Liver (tissue), 3 donors: ENCODE data around the gene SLC30A1.

ENCODE experiments used
- GABPA ChIP-seq, 2 donors: IDR thresholded peaks in 1 of 2; conservative IDR thresholded peaks in 1 of 2; 2 replicates each; pipeline ENCODE4 v1.6.1; 2016; ENCODE audit warnings: antibody characterized with exemption in 2 of 2, mild to moderate bottlenecking in 1 of 2, moderate library complexity in 1 of 2
- SP1 ChIP-seq: IDR thresholded peaks from 2 replicates; pipeline ENCODE4 v1.6.1; 2018; ENCODE audit warnings: antibody characterized with exemption, mild to moderate bottlenecking
- TAF1 ChIP-seq: conservative IDR thresholded peaks from 2 replicates; pipeline ENCODE4 v1.6.1; 2016; ENCODE audit warnings: antibody characterized with exemption, mild to moderate bottlenecking
- TF ChIP-seq, protein P1 (sequence below): fragments of 150-350 bp; IDR thresholded peaks from 2 replicates; pipeline ENCODE4 v1.5.1; 2017; ENCODE audit warnings: improper control_type of control experiment, low read depth, low read length; ENCODE audit not compliant: missing input control
- TF ChIP-seq, protein P2 (sequence below): IDR thresholded peaks from 2 replicates; pipeline ENCODE4 v1.6.1; 2016; ENCODE audit warnings: antibody characterized with exemption
- TF ChIP-seq, protein P3 (sequence below): IDR thresholded peaks from 2 replicates; pipeline ENCODE4 v1.6.1; 2016; ENCODE audit warnings: antibody characterized with exemption
- donor health status: healthy.
- donor health status: healthy.

DNA sequence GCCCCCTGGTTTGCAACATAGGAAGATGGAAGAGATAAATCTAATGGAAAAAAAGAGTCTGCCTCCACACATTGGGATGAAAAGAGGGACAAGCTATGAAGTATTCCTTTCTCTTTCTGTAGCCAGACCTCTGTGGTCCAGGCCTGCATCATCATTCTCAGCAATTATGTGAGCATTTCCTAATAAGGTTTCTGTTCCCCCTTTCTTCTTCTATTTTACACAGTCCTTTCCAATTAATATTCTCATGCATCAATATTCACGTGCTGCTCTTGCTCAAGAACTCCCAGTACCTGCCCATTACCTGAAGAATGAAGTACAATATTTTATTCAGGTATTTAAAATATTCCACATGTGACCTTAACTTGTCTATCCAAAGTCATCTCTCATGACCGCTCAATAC, 8.2 kb upstream of the SLC30A1 start:
- TF ChIP-seq, protein P1, sequence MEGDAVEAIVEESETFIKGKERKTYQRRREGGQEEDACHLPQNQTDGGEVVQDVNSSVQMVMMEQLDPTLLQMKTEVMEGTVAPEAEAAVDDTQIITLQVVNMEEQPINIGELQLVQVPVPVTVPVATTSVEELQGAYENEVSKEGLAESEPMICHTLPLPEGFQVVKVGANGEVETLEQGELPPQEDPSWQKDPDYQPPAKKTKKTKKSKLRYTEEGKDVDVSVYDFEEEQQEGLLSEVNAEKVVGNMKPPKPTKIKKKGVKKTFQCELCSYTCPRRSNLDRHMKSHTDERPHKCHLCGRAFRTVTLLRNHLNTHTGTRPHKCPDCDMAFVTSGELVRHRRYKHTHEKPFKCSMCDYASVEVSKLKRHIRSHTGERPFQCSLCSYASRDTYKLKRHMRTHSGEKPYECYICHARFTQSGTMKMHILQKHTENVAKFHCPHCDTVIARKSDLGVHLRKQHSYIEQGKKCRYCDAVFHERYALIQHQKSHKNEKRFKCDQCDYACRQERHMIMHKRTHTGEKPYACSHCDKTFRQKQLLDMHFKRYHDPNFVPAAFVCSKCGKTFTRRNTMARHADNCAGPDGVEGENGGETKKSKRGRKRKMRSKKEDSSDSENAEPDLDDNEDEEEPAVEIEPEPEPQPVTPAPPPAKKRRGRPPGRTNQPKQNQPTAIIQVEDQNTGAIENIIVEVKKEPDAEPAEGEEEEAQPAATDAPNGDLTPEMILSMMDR, result no peak
- no peak for TF ChIP-seq TAF1
- no peak for TF ChIP-seq SP1
- no peak for TF ChIP-seq GABPA (IDR thresholded peaks at IDR 0.05 in 1 of 2, conservative IDR thresholded peaks at IDR 0.05 in 1 of 2)
- TF ChIP-seq, protein P2, sequence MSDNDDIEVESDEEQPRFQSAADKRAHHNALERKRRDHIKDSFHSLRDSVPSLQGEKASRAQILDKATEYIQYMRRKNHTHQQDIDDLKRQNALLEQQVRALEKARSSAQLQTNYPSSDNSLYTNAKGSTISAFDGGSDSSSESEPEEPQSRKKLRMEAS, result no peak
- TF ChIP-seq, protein P3, sequence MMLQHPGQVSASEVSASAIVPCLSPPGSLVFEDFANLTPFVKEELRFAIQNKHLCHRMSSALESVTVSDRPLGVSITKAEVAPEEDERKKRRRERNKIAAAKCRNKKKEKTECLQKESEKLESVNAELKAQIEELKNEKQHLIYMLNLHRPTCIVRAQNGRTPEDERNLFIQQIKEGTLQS, result no peak
